Neural progenitor cell (in vitro differentiated cells): ENCODE data around the gene TIMM22. TPM values are rescaled to one million over a fixed set of nuclear protein-coding genes. Genes with fewer than 3 reads are reported as not detected.
A peak's percentile ranks its signal among the peaks of the same experiment; 100 is the strongest.

ENCODE experiments used
- DNase-seq: peaks from one replicate; pipeline ENCODE4 v3.0.0-alpha.2; 2016; ENCODE audit warnings: low spot score
- H2AFZ ChIP-seq: fragments of 200-600 bp; sonication (generic); replicated peaks from 2 replicates; pipeline ENCODE4 v1.6.1; 2016; ENCODE audit warnings: antibody characterized with exemption
- H3F3A ChIP-seq: fragments of 200-600 bp; sonication (generic); 2 replicates; pipeline ENCODE4 v1.6.1; 2016; ENCODE audit warnings: antibody characterized with exemption, low read depth
- H3K27ac ChIP-seq: fragments of 200-600 bp; sonication (generic); 2 replicates; pipeline ENCODE4 v1.5.1; 2016; ENCODE audit warnings: mild to moderate bottlenecking
- H3K27me3 ChIP-seq: fragments of 200-600 bp; sonication (generic); 2 replicates; pipeline ENCODE4 v1.6.1; 2016; ENCODE audit warnings: mild to moderate bottlenecking, moderate library complexity
- H3K36me3 ChIP-seq: fragments of 200-600 bp; sonication (generic); 2 replicates; pipeline ENCODE4 v1.5.1; 2016
- H3K4me1 ChIP-seq: fragments of 200-600 bp; sonication (generic); 2 replicates; pipeline ENCODE4 v1.6.1; 2016; ENCODE audit warnings: mixed run types
- H3K4me2 ChIP-seq: fragments of 200-600 bp; sonication (generic); 2 replicates; pipeline ENCODE4 v1.6.1; 2016
- H3K4me3 ChIP-seq: fragments of 200-600 bp; sonication (generic); 2 replicates; pipeline ENCODE4 v1.5.1; 2016
- H3K79me2 ChIP-seq: fragments of 200-600 bp; sonication (generic); 2 replicates; pipeline ENCODE4 v1.6.1; 2016; ENCODE audit warnings: low read depth
- H3K9ac ChIP-seq: fragments of 200-600 bp; sonication (generic); 2 replicates; pipeline ENCODE4 v1.6.1; 2016
- H3K9me3 ChIP-seq: fragments of 200-600 bp; sonication (generic); 2 replicates; pipeline ENCODE4 v1.5.1; 2016; ENCODE audit warnings: low read depth
- H4K20me1 ChIP-seq: fragments of 200-600 bp; sonication (generic); 2 replicates; pipeline ENCODE4 v1.6.1; 2016; ENCODE audit warnings: low read depth
- H3K27ac Mint-ChIP-seq: 3 replicates; pipeline ENCODE4 v1.8.0; 2021; ENCODE audit warnings: mixed read lengths
- H3K27me3 Mint-ChIP-seq: 2 replicates; pipeline ENCODE4 v1.8.0; 2022; ENCODE audit warnings: low read depth, mild to moderate bottlenecking, inconsistent platforms, moderate library complexity, mixed read lengths; ENCODE audit not compliant: insufficient read depth
- H3K36me3 Mint-ChIP-seq: 3 replicates; pipeline ENCODE4 v1.8.0; 2021; ENCODE audit warnings: mixed read lengths
- H3K4me1 Mint-ChIP-seq: 3 replicates; pipeline ENCODE4 v1.8.0; 2021; ENCODE audit warnings: mixed read lengths
- H3K4me3 Mint-ChIP-seq: 3 replicates; pipeline ENCODE4 v1.8.0; 2021; ENCODE audit warnings: mild to moderate bottlenecking, moderate library complexity, mixed read lengths
- H3K9me3 Mint-ChIP-seq: 3 replicates; pipeline ENCODE4 v1.8.0; 2020; ENCODE audit warnings: mixed read lengths
- EZH2 ChIP-seq: fragments of 200-600 bp; sonication (generic); IDR thresholded peaks from 2 replicates; pipeline ENCODE4 v1.6.1; 2017; ENCODE audit warnings: antibody characterized with exemption, mild to moderate bottlenecking, moderate library complexity
- EZH2phosphoT487 ChIP-seq: fragments of 200-600 bp; sonication (generic); IDR thresholded peaks from 2 replicates; pipeline ENCODE4 v1.6.1; 2017; ENCODE audit warnings: antibody characterized with exemption
- total RNA-seq: library from RNA; depleted of rRNA; stranded (reverse); fragments of >200 nt; gene quantifications from 2 replicates; pipeline ENCODE4 v1.2.3, GENCODE V29; 2015; ENCODE audit warnings: low replicate concordance
- TF ChIP-seq, protein P1 (sequence below): fragments of 200-600 bp; sonication (generic); IDR thresholded peaks from 2 replicates; pipeline ENCODE4 v1.5.1; 2017; ENCODE audit warnings: antibody characterized with exemption, mild to moderate bottlenecking

Gene TIMM22
- total RNA-seq, 1 donor from 2014 or later: 11.7 TPM

DNA sequence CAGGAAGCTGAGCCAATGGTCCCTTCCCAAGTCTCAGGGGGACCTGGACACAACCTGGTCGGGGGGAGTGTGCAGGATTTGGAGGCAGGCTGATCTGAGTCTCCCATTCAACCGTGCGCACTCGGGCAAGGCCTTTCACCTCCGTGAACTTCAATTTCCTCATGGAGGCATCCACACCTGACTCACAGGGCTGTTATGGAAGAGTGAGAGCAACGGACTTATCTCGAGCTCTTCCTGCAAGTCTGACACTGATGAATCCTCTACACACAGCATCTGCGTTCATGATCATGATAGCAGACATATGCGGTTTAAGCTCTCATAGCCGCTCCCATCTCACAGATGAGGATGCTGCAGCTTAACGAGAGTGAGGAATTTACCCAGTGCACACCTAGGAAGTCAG, 21.6 kb downstream of the TIMM22 start:
- Histone ChIP-seq H3F3A (no peaks in the 10 kb centered on the region), H3K9ac (no peak overlapping the region), H2AFZ (no peak overlapping the region), H3K79me2 (no peaks in the 10 kb centered on the region), H3K27me3 (no peaks in the 10 kb centered on the region), H3K27ac (no peak overlapping the region), H3K4me3 (no peak overlapping the region), H3K9me3 (no peaks in the 10 kb centered on the region), H4K20me1 (peaks cover 8% of the 10 kb centered on the region), H3K4me2 (no peak overlapping the region), H3K36me3 (no peaks in the 10 kb centered on the region), H3K4me1 (peaks cover 12% of the 10 kb centered on the region)
- Mint-ChIP-seq H3K4me1 (peaks cover 7% of the 10 kb centered on the region), H3K36me3 (peaks cover 6% of the 10 kb centered on the region), H3K9me3 (no peaks in the 10 kb centered on the region), H3K27me3 (peaks cover 2% of the 10 kb centered on the region), H3K4me3 (no peak overlapping the region), H3K27ac (no peak overlapping the region)
- TF ChIP-seq EZH2 (no peak), EZH2phosphoT487 (no peak)
- TF ChIP-seq, protein P1, sequence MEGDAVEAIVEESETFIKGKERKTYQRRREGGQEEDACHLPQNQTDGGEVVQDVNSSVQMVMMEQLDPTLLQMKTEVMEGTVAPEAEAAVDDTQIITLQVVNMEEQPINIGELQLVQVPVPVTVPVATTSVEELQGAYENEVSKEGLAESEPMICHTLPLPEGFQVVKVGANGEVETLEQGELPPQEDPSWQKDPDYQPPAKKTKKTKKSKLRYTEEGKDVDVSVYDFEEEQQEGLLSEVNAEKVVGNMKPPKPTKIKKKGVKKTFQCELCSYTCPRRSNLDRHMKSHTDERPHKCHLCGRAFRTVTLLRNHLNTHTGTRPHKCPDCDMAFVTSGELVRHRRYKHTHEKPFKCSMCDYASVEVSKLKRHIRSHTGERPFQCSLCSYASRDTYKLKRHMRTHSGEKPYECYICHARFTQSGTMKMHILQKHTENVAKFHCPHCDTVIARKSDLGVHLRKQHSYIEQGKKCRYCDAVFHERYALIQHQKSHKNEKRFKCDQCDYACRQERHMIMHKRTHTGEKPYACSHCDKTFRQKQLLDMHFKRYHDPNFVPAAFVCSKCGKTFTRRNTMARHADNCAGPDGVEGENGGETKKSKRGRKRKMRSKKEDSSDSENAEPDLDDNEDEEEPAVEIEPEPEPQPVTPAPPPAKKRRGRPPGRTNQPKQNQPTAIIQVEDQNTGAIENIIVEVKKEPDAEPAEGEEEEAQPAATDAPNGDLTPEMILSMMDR: no peak
- DNase-seq: no peak

DNA sequence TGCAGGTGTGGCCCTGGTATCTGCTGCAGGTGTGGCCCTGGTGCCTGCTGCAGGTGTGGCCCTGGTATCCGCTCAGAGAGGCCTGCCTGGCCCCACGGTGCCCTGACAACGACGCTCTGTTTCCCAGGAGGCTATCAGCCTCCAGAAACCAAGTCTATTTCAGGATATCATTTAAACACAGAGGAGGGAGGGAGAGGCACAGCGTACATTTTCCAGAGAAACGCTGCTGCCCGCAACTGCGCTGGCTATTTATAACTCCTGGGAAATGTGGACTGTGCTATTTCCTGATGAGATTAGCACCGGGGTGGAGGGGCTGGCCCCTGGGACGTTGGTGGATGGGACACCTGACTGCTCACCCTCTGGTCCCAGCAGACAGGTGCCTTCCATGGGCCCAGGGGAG, 22.5 kb downstream of the TIMM22 start:
- no peaks in the 10 kb centered on the region for H3K27me3 Mint-ChIP-seq

DNA sequence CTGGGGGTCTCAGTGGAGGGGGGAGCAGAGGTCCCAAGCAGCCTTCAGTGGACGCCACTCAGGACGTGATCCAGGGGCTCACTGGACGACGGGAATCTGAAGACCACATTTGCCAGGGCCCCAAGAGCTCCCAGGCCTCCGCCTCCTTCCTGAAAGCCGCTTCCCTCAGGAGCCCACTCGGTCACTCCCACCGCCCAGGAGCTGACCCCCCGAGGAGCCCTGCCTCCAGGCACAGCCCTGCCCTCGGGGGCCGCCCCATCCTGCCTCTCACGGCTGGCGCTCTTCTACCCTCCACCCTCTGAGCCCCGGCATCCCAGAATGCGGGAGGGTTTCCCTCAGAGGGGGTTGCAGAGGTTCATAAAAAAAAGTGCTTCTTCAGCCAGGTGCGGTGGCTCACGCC, 24.2 kb downstream of the TIMM22 start:
- H3K27ac ChIP-seq: no peak overlapping the region

More for the DNA sequence above, 22.5 kb downstream of the TIMM22 start:
- Mint-ChIP-seq H3K9me3 (no peaks in the 10 kb centered on the region), H3K27ac (peak overlapping the region; percentile 86), H3K4me1 (peaks cover 7% of the 10 kb centered on the region), H3K36me3 (peaks cover 3% of the 10 kb centered on the region), H3K4me3 (no peak overlapping the region)
- H3K9me3 ChIP-seq: no peaks in the 10 kb centered on the region
- TF ChIP-seq EZH2phosphoT487 (no peak), EZH2 (no peak)
- TF ChIP-seq, protein P1: no peak
- H3K27me3 ChIP-seq: no peaks in the 10 kb centered on the region
- H3K36me3 ChIP-seq: no peaks in the 10 kb centered on the region
- no peak overlapping the region for H3K4me2 ChIP-seq
- no peaks in the 10 kb centered on the region for H3K79me2 ChIP-seq
- H3K4me3 ChIP-seq: no peak overlapping the region
- no peak overlapping the region for H2AFZ ChIP-seq
- H3K9ac ChIP-seq: no peak overlapping the region
- H3K4me1 ChIP-seq: peaks cover 12% of the 10 kb centered on the region
- H3F3A ChIP-seq: no peaks in the 10 kb centered on the region
- H4K20me1 ChIP-seq: peaks cover 8% of the 10 kb centered on the region
- H3K27ac ChIP-seq: no peak overlapping the region
- DNase-seq: no peak

More for the DNA sequence above, 24.2 kb downstream of the TIMM22 start:
- H3K4me2 ChIP-seq: no peak overlapping the region
- no peaks in the 10 kb centered on the region for H3K36me3 ChIP-seq
- no peak overlapping the region for H3K9ac ChIP-seq
- H3K4me1 Mint-ChIP-seq: peaks cover 15% of the 10 kb centered on the region
- H3K27me3 Mint-ChIP-seq: no peaks in the 10 kb centered on the region
- H3K79me2 ChIP-seq: no peaks in the 10 kb centered on the region
- H3K27ac Mint-ChIP-seq: no peak overlapping the region
- no peaks in the 10 kb centered on the region for H3F3A ChIP-seq
- H3K9me3 Mint-ChIP-seq: no peaks in the 10 kb centered on the region
- H3K9me3 ChIP-seq: no peaks in the 10 kb centered on the region
- H3K36me3 Mint-ChIP-seq: peaks cover 4% of the 10 kb centered on the region
- H4K20me1 ChIP-seq: peaks cover 8% of the 10 kb centered on the region
- no peak overlapping the region for H3K4me3 Mint-ChIP-seq
- H3K4me3 ChIP-seq: no peak overlapping the region
- H2AFZ ChIP-seq: no peak overlapping the region
- H3K27me3 ChIP-seq: no peaks in the 10 kb centered on the region
- TF ChIP-seq EZH2phosphoT487 (no peak), EZH2 (no peak)
- TF ChIP-seq, protein P1: no peak
- H3K4me1 ChIP-seq: peaks cover 12% of the 10 kb centered on the region
- no peak for DNase-seq
